Measurements from ENCODE around the gene TMEM132C. TPM values are rescaled to one million over a fixed set of nuclear protein-coding genes. Genes with fewer than 3 reads are reported as not detected.

The TMEM132C gene
- total and polyA plus RNA-seq, 9 donors: 0.50 to 10.1 (median 1.2) TPM

GRCh38 chr12:128612150-128612850 is 345.3 kb downstream of the TMEM132C start:
- 80% methylated on average over 2 of the region's 8 CpGs for WGBS (ENCODE audit: insufficient coverage)
- Histone ChIP-seq H3K36me3 (ENCODE audit: control insufficient read depth, insufficient read depth, low read length) (no peaks in the 10 kb centered on the region), H3K27ac (ENCODE audit: low read length) (no peak overlapping the region), H3K27me3 (ENCODE audit: control insufficient read depth, insufficient read depth, low read length) (no peaks in the 10 kb centered on the region), H3K4me3 (ENCODE audit: low read length) (no peak overlapping the region), H3K9me3 (replicated peaks; ENCODE audit: control insufficient read depth, low read depth, low read length) (no peaks in the 10 kb centered on the region), H3K4me1 (ENCODE audit: control insufficient read depth, insufficient read depth, low read length) (no peaks in the 10 kb centered on the region)
- no peak for DNase-seq

GRCh38 chr12:128613837-128614590 is 347.0 kb downstream of the TMEM132C start:
- 79% methylated on average over 1 of the region's 6 CpGs for WGBS (ENCODE audit: insufficient coverage)
- no peaks in the 10 kb centered on the region for H3K27me3 ChIP-seq (ENCODE audit: control insufficient read depth, insufficient read depth, low read length)
- H3K27ac ChIP-seq (ENCODE audit: low read length): no peak overlapping the region
- H3K9me3 ChIP-seq (replicated peaks; ENCODE audit: control insufficient read depth, low read depth, low read length): no peaks in the 10 kb centered on the region
- no peaks in the 10 kb centered on the region for H3K4me1 ChIP-seq (ENCODE audit: control insufficient read depth, insufficient read depth, low read length)
- H3K4me3 ChIP-seq (ENCODE audit: low read length): no peak overlapping the region
- no peak for DNase-seq
- H3K36me3 ChIP-seq (ENCODE audit: control insufficient read depth, insufficient read depth, low read length): no peaks in the 10 kb centered on the region

GRCh38 chr12:128617304-128617833 is 350.4 kb downstream of the TMEM132C start:
- Histone ChIP-seq H3K4me1 (ENCODE audit: control insufficient read depth, insufficient read depth, low read length) (no peaks in the 10 kb centered on the region), H3K36me3 (ENCODE audit: control insufficient read depth, insufficient read depth, low read length) (no peaks in the 10 kb centered on the region), H3K27me3 (ENCODE audit: control insufficient read depth, insufficient read depth, low read length) (peaks cover 4% of the 10 kb centered on the region), H3K4me3 (ENCODE audit: low read length) (no peak overlapping the region), H3K9me3 (replicated peaks; ENCODE audit: control insufficient read depth, low read depth, low read length) (no peaks in the 10 kb centered on the region), H3K27ac (ENCODE audit: low read length) (no peak overlapping the region)
- WGBS (ENCODE audit: insufficient coverage): no CpG with 5 or more reads among the region's 2 CpGs
- DNase-seq: no peak

- DNase-seq: no peak
- no peaks in the 10 kb centered on the region for H3K4me1 ChIP-seq (ENCODE audit: control insufficient read depth, insufficient read depth, low read length)
- no peak overlapping the region for H3K4me3 ChIP-seq (ENCODE audit: low read length)
- 71% methylated on average over 1 of the region's 8 CpGs for WGBS (ENCODE audit: insufficient coverage)
- H3K27me3 ChIP-seq (ENCODE audit: control insufficient read depth, insufficient read depth, low read length): peaks cover 4% of the 10 kb centered on the region
- no peaks in the 10 kb centered on the region for H3K9me3 ChIP-seq (replicated peaks; ENCODE audit: control insufficient read depth, low read depth, low read length)
- no peak overlapping the region for H3K27ac ChIP-seq (ENCODE audit: low read length)
- no peaks in the 10 kb centered on the region for H3K36me3 ChIP-seq (ENCODE audit: control insufficient read depth, insufficient read depth, low read length)
These were observed 352.3 kb downstream of the TMEM132C start for GRCh38 chr12:128619263-128619662.

GRCh38 chr12:128621304-128621703 is 354.3 kb downstream of the TMEM132C start:
- Histone ChIP-seq H3K9me3 (replicated peaks; ENCODE audit: control insufficient read depth, low read depth, low read length) (no peaks in the 10 kb centered on the region), H3K27ac (ENCODE audit: low read length) (no peak overlapping the region), H3K4me1 (ENCODE audit: control insufficient read depth, insufficient read depth, low read length) (no peaks in the 10 kb centered on the region), H3K4me3 (ENCODE audit: low read length) (no peak overlapping the region), H3K36me3 (ENCODE audit: control insufficient read depth, insufficient read depth, low read length) (no peaks in the 10 kb centered on the region), H3K27me3 (ENCODE audit: control insufficient read depth, insufficient read depth, low read length) (peaks cover 4% of the 10 kb centered on the region)
- no peak for DNase-seq
- WGBS (ENCODE audit: insufficient coverage): 91% methylated on average over 8 of the region's 8 CpGs

- Histone ChIP-seq H3K4me3 (ENCODE audit: low read length) (no peak overlapping the region), H3K4me1 (ENCODE audit: control insufficient read depth, insufficient read depth, low read length) (peaks cover 3% of the 10 kb centered on the region), H3K9me3 (replicated peaks; ENCODE audit: control insufficient read depth, low read depth, low read length) (no peaks in the 10 kb centered on the region), H3K27me3 (ENCODE audit: control insufficient read depth, insufficient read depth, low read length) (peaks cover 4% of the 10 kb centered on the region), H3K36me3 (ENCODE audit: control insufficient read depth, insufficient read depth, low read length) (no peaks in the 10 kb centered on the region), H3K27ac (ENCODE audit: low read length) (no peak overlapping the region)
- 100% methylated on average over 1 of the region's 6 CpGs for WGBS (ENCODE audit: insufficient coverage)
- DNase-seq: no peak
These were observed 356.8 kb downstream of the TMEM132C start for GRCh38 chr12:128623748-128624147.

- Histone ChIP-seq H3K36me3 (ENCODE audit: control insufficient read depth, insufficient read depth, low read length) (no peaks in the 10 kb centered on the region), H3K27ac (ENCODE audit: low read length) (no peak overlapping the region), H3K9me3 (replicated peaks; ENCODE audit: control insufficient read depth, low read depth, low read length) (no peaks in the 10 kb centered on the region), H3K4me3 (ENCODE audit: low read length) (no peak overlapping the region), H3K4me1 (ENCODE audit: control insufficient read depth, insufficient read depth, low read length) (peaks cover 3% of the 10 kb centered on the region), H3K27me3 (ENCODE audit: control insufficient read depth, insufficient read depth, low read length) (no peaks in the 10 kb centered on the region)
- 81% methylated on average over 4 of the region's 6 CpGs for WGBS (ENCODE audit: insufficient coverage)
- no peak for DNase-seq
These were observed 359.9 kb downstream of the TMEM132C start for GRCh38 chr12:128626808-128627320.

- no peaks in the 10 kb centered on the region for H3K27me3 ChIP-seq (ENCODE audit: control insufficient read depth, insufficient read depth, low read length)
- WGBS (ENCODE audit: insufficient coverage): 89% methylated on average over 9 of the region's 9 CpGs
- no peak overlapping the region for H3K27ac ChIP-seq (ENCODE audit: low read length)
- H3K9me3 ChIP-seq (replicated peaks; ENCODE audit: control insufficient read depth, low read depth, low read length): no peaks in the 10 kb centered on the region
- no peak overlapping the region for H3K4me3 ChIP-seq (ENCODE audit: low read length)
- H3K36me3 ChIP-seq (ENCODE audit: control insufficient read depth, insufficient read depth, low read length): no peaks in the 10 kb centered on the region
- H3K4me1 ChIP-seq (ENCODE audit: control insufficient read depth, insufficient read depth, low read length): peaks cover 3% of the 10 kb centered on the region
- no peak for DNase-seq
These were observed 360.7 kb downstream of the TMEM132C start for GRCh38 chr12:128627659-128628058.

- WGBS (ENCODE audit: insufficient coverage): 82% methylated on average over 1 of the region's 4 CpGs
- Histone ChIP-seq H3K9me3 (replicated peaks; ENCODE audit: control insufficient read depth, low read depth, low read length) (no peaks in the 10 kb centered on the region), H3K4me1 (ENCODE audit: control insufficient read depth, insufficient read depth, low read length) (peaks cover 3% of the 10 kb centered on the region), H3K4me3 (ENCODE audit: low read length) (no peak overlapping the region), H3K27ac (ENCODE audit: low read length) (no peak overlapping the region), H3K27me3 (ENCODE audit: control insufficient read depth, insufficient read depth, low read length) (peaks cover 2% of the 10 kb centered on the region), H3K36me3 (ENCODE audit: control insufficient read depth, insufficient read depth, low read length) (no peaks in the 10 kb centered on the region)
- no peak for DNase-seq
These were observed 363.0 kb downstream of the TMEM132C start for GRCh38 chr12:128629979-128630378.
